WI38 (cell line): ENCODE data around the gene FHAD1.
A peak's percentile ranks its signal among the peaks of the same experiment; 100 is the strongest.

Source experiments
- H3K4me3 ChIP-seq: 2 replicates; pipeline ENCODE4 v1.5.1; 2011; ENCODE audit warnings: low read depth, mild to moderate bottlenecking, control low read depth, low read length
- TF ChIP-seq, protein P1 (sequence below): IDR thresholded peaks from 2 replicates; pipeline ENCODE4 v1.5.1; 2012; ENCODE audit warnings: low read depth, mild to moderate bottlenecking, control low read depth, low read length

FHAD1 gene

GRCh38 chr1:15337656-15338402, 90.8 kb downstream of the FHAD1 start:
- no peak overlapping the region for H3K4me3 ChIP-seq
- TF ChIP-seq, protein P1, sequence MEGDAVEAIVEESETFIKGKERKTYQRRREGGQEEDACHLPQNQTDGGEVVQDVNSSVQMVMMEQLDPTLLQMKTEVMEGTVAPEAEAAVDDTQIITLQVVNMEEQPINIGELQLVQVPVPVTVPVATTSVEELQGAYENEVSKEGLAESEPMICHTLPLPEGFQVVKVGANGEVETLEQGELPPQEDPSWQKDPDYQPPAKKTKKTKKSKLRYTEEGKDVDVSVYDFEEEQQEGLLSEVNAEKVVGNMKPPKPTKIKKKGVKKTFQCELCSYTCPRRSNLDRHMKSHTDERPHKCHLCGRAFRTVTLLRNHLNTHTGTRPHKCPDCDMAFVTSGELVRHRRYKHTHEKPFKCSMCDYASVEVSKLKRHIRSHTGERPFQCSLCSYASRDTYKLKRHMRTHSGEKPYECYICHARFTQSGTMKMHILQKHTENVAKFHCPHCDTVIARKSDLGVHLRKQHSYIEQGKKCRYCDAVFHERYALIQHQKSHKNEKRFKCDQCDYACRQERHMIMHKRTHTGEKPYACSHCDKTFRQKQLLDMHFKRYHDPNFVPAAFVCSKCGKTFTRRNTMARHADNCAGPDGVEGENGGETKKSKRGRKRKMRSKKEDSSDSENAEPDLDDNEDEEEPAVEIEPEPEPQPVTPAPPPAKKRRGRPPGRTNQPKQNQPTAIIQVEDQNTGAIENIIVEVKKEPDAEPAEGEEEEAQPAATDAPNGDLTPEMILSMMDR = no peak

DNA sequence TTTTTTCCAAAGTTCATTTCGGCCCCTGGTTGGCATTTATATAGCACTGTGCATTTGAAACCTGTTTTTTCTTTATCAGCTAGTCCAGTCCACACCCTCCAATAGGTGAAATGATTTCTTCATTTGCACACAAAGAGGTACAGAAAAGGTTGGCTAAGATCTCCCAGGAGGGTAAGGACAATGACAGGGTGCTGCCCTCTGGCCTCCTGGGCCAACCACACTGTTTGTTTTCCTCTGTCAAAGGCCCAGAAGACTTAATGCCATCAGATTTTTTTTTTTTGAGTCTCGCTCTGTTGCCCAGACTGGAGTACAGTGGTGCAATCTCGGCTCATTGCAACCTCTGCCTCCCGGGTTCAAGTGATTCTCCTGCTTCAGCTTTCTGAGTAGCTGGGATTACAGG, 92.5 kb downstream of the FHAD1 start:
- TF ChIP-seq, protein P1 = no peak
- no peak overlapping the region for H3K4me3 ChIP-seq

DNA sequence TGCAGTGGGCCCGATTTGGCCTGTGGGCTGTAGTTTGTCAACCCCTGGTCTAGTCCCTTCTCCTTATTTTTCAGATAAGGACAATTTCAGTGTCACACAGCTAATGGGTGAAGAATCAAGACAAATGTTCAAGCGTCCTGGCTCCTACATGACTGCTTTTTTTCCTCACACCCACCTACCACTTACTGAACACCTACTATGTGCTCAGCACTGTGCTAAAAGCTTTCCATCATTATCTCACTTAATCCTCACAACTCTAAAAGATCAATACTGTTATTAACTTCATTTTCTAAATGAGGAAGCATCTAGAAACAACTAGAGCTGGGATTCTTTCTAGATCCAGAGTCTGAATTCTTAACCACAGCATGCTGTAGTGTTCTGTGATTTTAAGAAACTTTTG, 94.2 kb downstream of the FHAD1 start:
- no peak overlapping the region for H3K4me3 ChIP-seq
- TF ChIP-seq, protein P1 = no peak

GRCh38 chr1:15341634-15342407, 94.8 kb downstream of the FHAD1 start:
- H3K4me3 ChIP-seq = peak overlapping the region; percentile 33
- TF ChIP-seq, protein P1 = no peak

DNA sequence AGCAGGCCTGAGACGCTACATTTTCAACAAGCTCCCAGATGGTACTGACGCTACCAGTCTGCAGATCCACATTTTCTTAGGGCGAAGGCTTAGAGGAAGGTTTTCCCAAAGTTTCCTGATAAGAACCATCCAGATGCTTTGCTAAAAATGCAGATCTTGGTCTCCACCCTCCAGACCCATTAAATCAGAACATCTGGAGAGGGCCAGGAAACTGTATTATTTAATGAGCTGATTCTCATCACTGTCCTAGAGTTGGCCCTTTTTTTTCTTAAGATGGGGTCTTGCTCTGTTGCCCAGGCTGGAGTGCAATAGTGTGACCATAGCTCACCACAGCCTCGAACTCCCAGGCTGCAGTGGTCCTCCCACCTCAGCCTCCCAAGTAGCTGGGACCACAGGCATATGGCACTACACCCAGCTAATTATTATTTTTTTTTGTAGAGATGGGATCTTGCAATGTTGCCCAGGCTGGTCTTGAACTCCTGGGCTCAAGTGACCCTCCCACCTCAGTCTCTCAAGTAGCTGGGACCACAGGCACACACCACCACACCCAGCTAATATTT, 95.5 kb downstream of the FHAD1 start:
- peak overlapping the region; percentile 33 for H3K4me3 ChIP-seq
- TF ChIP-seq, protein P1 = no peak

DNA sequence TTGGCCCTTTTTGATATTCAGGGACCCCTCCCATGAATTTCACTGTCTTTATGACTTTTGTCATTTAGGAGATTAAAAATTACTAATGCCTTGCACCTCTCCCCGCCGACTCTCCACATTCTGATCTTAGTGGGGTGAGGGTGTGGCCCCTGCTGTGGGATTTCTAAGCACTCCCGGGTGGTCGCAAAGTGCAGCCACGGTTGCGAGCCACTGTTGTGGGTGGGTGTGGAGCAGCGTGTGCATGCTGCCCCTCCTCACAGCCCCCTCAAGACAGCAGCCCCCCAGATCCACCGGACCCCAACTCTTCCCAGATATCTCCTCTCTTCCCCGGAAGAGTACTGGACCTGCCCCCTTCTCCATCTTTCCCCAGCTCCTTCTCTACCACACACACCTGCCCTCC, 96.1 kb downstream of the FHAD1 start:
- TF ChIP-seq, protein P1 = no peak

DNA sequence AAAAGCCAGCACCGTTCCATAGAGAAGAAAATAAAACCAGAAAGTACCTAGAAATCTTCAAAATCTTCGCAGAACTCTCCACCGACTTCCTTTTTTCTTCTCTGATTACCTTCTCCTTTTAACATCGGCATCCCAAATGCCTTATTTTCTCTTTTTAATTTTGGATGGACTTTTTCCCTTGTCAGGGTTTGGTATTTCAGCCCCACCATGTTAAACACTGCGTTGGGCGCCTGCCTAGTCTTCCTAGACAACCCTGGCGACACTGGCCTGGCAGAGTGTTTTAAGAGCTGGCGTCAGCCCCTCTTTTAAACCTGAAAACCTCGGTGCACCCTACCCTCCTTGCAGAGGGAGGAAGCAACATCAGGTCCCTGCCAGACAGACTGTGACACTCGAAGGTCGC, 96.7 kb downstream of the FHAD1 start:
- TF ChIP-seq, protein P1 = no peak
- no peak overlapping the region for H3K4me3 ChIP-seq

More for the DNA sequence above, 96.1 kb downstream of the FHAD1 start:
- no peak overlapping the region for H3K4me3 ChIP-seq
